ENCODE measurements around the gene CYP3A5. TPM values are rescaled to one million over a fixed set of nuclear protein-coding genes. Genes with fewer than 3 reads are reported as not detected.
"Not testable (repeated sequence)": the region's sequence is repeated elsewhere in the genome, so short reads cannot be mapped to it uniquely, and the experiment has no call there.

CYP3A5 gene
- total RNA-seq, 2 donors from 2014 or later = 0.38 to 0.42 TPM

GRCh38 chr7:99694201-99694911 lies 14.6 kb upstream of the CYP3A5 start:
- no peak for DNase-seq
- Mint-ChIP-seq H3K27ac (peak overlapping the region; percentile 91), H3K27me3 (ENCODE audit: insufficient read depth) (no peaks in the 10 kb centered on the region), H3K4me1 (peaks cover 37% of the 10 kb centered on the region), H3K9me3 (peaks cover 16% of the 10 kb centered on the region), H3K36me3 (ENCODE audit: low read depth) (no peaks in the 10 kb centered on the region), H3K4me3 (no peak overlapping the region)
- no peaks in the 10 kb centered on the region for H3K36me3 ChIP-seq (ENCODE audit: control insufficient read depth, insufficient read depth, low read length)
- H3K9ac ChIP-seq (ENCODE audit: extremely low read depth, low read length, poor library complexity, severe bottlenecking) = no peak overlapping the region
- TF ChIP-seq, protein P1, sequence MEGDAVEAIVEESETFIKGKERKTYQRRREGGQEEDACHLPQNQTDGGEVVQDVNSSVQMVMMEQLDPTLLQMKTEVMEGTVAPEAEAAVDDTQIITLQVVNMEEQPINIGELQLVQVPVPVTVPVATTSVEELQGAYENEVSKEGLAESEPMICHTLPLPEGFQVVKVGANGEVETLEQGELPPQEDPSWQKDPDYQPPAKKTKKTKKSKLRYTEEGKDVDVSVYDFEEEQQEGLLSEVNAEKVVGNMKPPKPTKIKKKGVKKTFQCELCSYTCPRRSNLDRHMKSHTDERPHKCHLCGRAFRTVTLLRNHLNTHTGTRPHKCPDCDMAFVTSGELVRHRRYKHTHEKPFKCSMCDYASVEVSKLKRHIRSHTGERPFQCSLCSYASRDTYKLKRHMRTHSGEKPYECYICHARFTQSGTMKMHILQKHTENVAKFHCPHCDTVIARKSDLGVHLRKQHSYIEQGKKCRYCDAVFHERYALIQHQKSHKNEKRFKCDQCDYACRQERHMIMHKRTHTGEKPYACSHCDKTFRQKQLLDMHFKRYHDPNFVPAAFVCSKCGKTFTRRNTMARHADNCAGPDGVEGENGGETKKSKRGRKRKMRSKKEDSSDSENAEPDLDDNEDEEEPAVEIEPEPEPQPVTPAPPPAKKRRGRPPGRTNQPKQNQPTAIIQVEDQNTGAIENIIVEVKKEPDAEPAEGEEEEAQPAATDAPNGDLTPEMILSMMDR (conservative IDR thresholded peaks at IDR 0.05) = no peak
- WGBS, 2 experiments (ENCODE audit: insufficient coverage in 1 of 2, insufficient read length in 1 of 2) = 83 to 86% methylated on average over 5 of the region's 5 CpGs
- peaks cover 18% of the 10 kb centered on the region for H3K4me1 ChIP-seq (ENCODE audit: control insufficient read depth, insufficient read depth, low read length)
- no peak overlapping the region for H3K27ac ChIP-seq (ENCODE audit: low read depth, low read length)
- H3K4me3 ChIP-seq (ENCODE audit: low read length) = peak overlapping the region; percentile 63
- no peaks in the 10 kb centered on the region for H3K9me3 ChIP-seq (ENCODE audit: control insufficient read depth, low read length)
- no peaks in the 10 kb centered on the region for H3K27me3 ChIP-seq (ENCODE audit: control insufficient read depth, insufficient read depth, low read length, poor library complexity, severe bottlenecking)

DNA sequence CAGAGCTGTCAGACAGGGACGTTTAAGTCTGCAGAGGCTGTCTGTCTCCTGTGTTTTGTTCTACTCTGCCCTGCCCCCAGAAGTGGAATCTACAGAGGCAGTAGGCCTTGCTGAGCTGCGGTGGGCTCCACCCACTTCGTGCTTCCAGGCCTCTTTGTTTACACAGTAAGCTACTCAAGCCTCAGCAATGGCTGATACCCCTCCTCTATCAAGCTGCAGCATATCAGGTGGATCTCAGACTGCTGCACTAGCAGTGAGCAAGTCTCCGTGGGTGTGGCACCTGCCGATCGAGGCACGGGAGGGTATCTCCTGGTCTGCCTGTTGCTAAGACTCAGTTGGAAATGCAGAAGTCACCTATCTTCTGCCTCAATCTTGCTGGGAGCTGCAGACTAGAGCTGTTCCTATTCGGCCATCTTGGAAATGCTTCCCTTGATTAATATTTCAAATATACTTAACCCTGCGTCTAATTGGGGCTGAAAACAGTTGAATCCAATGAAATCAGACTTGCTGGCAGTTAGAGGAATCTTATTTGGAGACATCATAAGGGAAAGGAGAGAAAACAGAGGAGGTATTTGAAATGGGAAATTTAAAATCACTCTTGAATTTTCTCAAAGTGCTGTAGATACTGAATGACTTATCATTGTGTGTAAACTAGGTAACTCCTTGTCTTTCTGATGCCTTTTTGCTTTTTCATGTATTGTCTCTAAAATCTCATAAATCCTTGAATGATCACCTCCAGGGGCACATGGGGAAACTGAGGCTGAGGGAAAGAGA lies 13.8 kb upstream of the CYP3A5 start:
- H3K9ac ChIP-seq (ENCODE audit: extremely low read depth, low read length, poor library complexity, severe bottlenecking) = no peak overlapping the region
- H3K36me3 ChIP-seq (ENCODE audit: control insufficient read depth, insufficient read depth, low read length) = no peaks in the 10 kb centered on the region
- 42 to 43% methylated on average over 5 to 9 of the region's 9 CpGs for WGBS, 2 experiments (ENCODE audit: insufficient coverage in 1 of 2, insufficient read length in 1 of 2)
- H3K4me3 ChIP-seq (ENCODE audit: low read length) = peak overlapping the region; percentile 64
- H3K27me3 ChIP-seq (ENCODE audit: control insufficient read depth, insufficient read depth, low read length, poor library complexity, severe bottlenecking) = no peaks in the 10 kb centered on the region
- H3K4me3 Mint-ChIP-seq = peak overlapping the region; percentile 29
- peak overlapping the region; percentile 13 for H3K27ac ChIP-seq (ENCODE audit: low read depth, low read length)
- H3K27me3 Mint-ChIP-seq (ENCODE audit: insufficient read depth) = peaks cover 2% of the 10 kb centered on the region
- no peaks in the 10 kb centered on the region for H3K9me3 ChIP-seq (ENCODE audit: control insufficient read depth, low read length)
- peaks cover 18% of the 10 kb centered on the region for H3K4me1 ChIP-seq (ENCODE audit: control insufficient read depth, insufficient read depth, low read length)
- peak overlapping the region; percentile 91 for H3K27ac Mint-ChIP-seq
- TF ChIP-seq, protein P1 (conservative IDR thresholded peaks at IDR 0.05) = no peak
- no peaks in the 10 kb centered on the region for H3K36me3 Mint-ChIP-seq (ENCODE audit: low read depth)
- peaks cover 16% of the 10 kb centered on the region for H3K9me3 Mint-ChIP-seq
- peak; percentile 91 for DNase-seq
- H3K4me1 Mint-ChIP-seq = peaks cover 32% of the 10 kb centered on the region

GRCh38 chr7:99693100-99693426 lies 13.3 kb upstream of the CYP3A5 start:
- H3K27ac ChIP-seq (ENCODE audit: low read depth, low read length) = no peak overlapping the region
- H3K4me3 ChIP-seq (ENCODE audit: low read length) = peak overlapping the region; percentile 64
- WGBS, 2 experiments (ENCODE audit: insufficient coverage in 1 of 2, insufficient read length in 1 of 2) = 38 to 39% methylated on average over 5 of the region's 5 CpGs
- no peaks in the 10 kb centered on the region for H3K27me3 ChIP-seq (ENCODE audit: control insufficient read depth, insufficient read depth, low read length, poor library complexity, severe bottlenecking)
- peaks cover 18% of the 10 kb centered on the region for H3K4me1 ChIP-seq (ENCODE audit: control insufficient read depth, insufficient read depth, low read length)
- Mint-ChIP-seq H3K9me3 (peaks cover 17% of the 10 kb centered on the region), H3K27me3 (ENCODE audit: insufficient read depth) (peaks cover 5% of the 10 kb centered on the region), H3K27ac (peak overlapping the region; percentile 91), H3K4me1 (peaks cover 32% of the 10 kb centered on the region), H3K4me3 (no peak overlapping the region), H3K36me3 (ENCODE audit: low read depth) (no peaks in the 10 kb centered on the region)
- H3K9me3 ChIP-seq (ENCODE audit: control insufficient read depth, low read length) = no peaks in the 10 kb centered on the region
- H3K36me3 ChIP-seq (ENCODE audit: control insufficient read depth, insufficient read depth, low read length) = no peaks in the 10 kb centered on the region
- TF ChIP-seq, protein P1 (conservative IDR thresholded peaks at IDR 0.05) = no peak
- DNase-seq = no peak
- no peak overlapping the region for H3K9ac ChIP-seq (ENCODE audit: extremely low read depth, low read length, poor library complexity, severe bottlenecking)

DNA sequence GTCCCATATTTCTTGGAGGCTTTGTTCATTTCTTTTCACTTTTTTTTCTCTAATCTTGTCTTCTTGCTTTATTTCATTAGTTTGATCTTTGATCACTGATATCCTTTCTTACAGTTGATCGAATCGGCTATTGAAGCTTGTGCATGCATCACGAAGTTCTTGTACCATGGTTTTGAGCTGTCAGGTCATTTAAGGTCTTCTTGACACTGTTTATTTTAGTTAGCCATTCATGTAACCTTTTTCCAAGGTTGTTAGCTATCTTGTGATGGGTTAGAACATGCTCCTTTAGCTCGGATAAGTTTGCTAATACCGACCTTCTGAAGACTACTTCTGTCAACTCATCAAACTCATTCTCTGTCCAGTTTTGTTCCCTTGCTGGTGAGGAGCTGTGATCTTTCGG lies 12.8 kb upstream of the CYP3A5 start:
- Mint-ChIP-seq H3K4me1 (peaks cover 32% of the 10 kb centered on the region), H3K9me3 (peaks cover 19% of the 10 kb centered on the region)
- not testable (repeated sequence) for H3K36me3 ChIP-seq (ENCODE audit: control insufficient read depth, insufficient read depth, low read length); H3K36me3 Mint-ChIP-seq (ENCODE audit: low read depth); H3K9me3 ChIP-seq (ENCODE audit: control insufficient read depth, low read length); DNase-seq; H3K4me3 Mint-ChIP-seq; H3K27me3 ChIP-seq (ENCODE audit: control insufficient read depth, insufficient read depth, low read length, poor library complexity, severe bottlenecking); H3K27me3 Mint-ChIP-seq (ENCODE audit: insufficient read depth); H3K9ac ChIP-seq (ENCODE audit: extremely low read depth, low read length, poor library complexity, severe bottlenecking); H3K27ac ChIP-seq (ENCODE audit: low read depth, low read length); H3K27ac Mint-ChIP-seq
- peak overlapping the region; percentile 64 for H3K4me3 ChIP-seq (ENCODE audit: low read length)
- 91 to 92% methylated on average over 4 to 6 of the region's 6 CpGs for WGBS, 2 experiments (ENCODE audit: insufficient coverage in 1 of 2, insufficient read length in 1 of 2)
- H3K4me1 ChIP-seq (ENCODE audit: control insufficient read depth, insufficient read depth, low read length) = peaks cover 18% of the 10 kb centered on the region

- not testable (repeated sequence) for H3K27ac Mint-ChIP-seq; H3K9me3 ChIP-seq (ENCODE audit: control insufficient read depth, low read length); H3K27ac ChIP-seq (ENCODE audit: low read depth, low read length); H3K36me3 Mint-ChIP-seq (ENCODE audit: low read depth); H3K4me3 Mint-ChIP-seq; H3K36me3 ChIP-seq (ENCODE audit: control insufficient read depth, insufficient read depth, low read length); H3K27me3 ChIP-seq (ENCODE audit: control insufficient read depth, insufficient read depth, low read length, poor library complexity, severe bottlenecking); DNase-seq; H3K9ac ChIP-seq (ENCODE audit: extremely low read depth, low read length, poor library complexity, severe bottlenecking); H3K4me3 ChIP-seq (ENCODE audit: low read length)
- WGBS, 2 experiments (ENCODE audit: insufficient coverage in 1 of 2, insufficient read length in 1 of 2) = 71 to 94% methylated on average over 1 of the region's 1 CpG
- peaks cover 26% of the 10 kb centered on the region for H3K9me3 Mint-ChIP-seq
- peaks cover 32% of the 10 kb centered on the region for H3K4me1 Mint-ChIP-seq
- peaks cover 18% of the 10 kb centered on the region for H3K4me1 ChIP-seq (ENCODE audit: control insufficient read depth, insufficient read depth, low read length)
- H3K27me3 Mint-ChIP-seq (ENCODE audit: insufficient read depth) = peaks cover 12% of the 10 kb centered on the region
Observed at GRCh38 chr7:99691658-99692057, 11.9 kb upstream of the CYP3A5 start.

All from endodermal cell (in vitro differentiated cells).